ENCODE measurements around the gene SUPT20H.
A peak's percentile ranks its signal among the peaks of the same experiment; 100 is the strongest.

The SUPT20H gene

DNA sequence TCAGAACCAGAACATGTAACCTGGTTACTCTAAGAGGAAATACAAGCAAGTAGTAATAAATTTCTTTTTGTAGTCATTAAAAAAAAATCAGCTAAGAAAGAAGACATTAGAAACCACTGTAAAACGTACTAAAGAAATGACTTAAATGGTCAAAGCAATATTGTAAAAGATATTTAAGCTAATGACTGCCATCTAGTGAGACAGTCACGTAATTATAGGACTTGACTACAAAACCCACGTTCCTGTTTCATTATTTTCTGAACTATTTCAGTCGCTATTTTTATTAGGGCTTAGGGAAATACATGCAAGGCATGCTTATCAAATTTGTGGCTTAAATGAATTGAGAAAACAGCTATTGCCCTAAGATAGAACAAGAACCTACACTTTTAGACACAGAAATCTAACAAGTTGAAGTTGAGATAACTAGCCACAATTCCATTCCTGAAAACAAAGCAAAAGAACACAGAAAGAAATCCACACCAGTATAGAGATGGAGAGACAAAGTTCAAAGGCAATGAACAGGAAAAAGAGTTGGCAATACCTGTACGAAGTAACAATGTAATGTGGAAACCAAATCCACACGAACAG, 78.2 kb downstream of the SUPT20H start:
- WGBS: 74% methylated on average over 3 of the region's 6 CpGs
- H3K4me3 ChIP-seq (ENCODE audit: insufficient read depth in 1 of 2, low read depth in 1 of 2, low read length in 2 of 2): no peak overlapping the region
- no peak overlapping the region for H3K4me2 ChIP-seq (ENCODE audit: low read length, poor library complexity, severe bottlenecking)
- H2BK12ac ChIP-seq (ENCODE audit: low read length in 2 of 2): no peak overlapping the region
- H3K9me3 ChIP-seq (ENCODE audit: control insufficient read depth, low read length): no peaks in the 10 kb centered on the region
- peaks cover 5% of the 10 kb centered on the region for H3K4me1 ChIP-seq (ENCODE audit: control insufficient read depth, insufficient read depth, low read depth, low read length)
- H3K4ac ChIP-seq (ENCODE audit: low read depth in 1 of 2, low read length in 2 of 2): no peak overlapping the region
- DNase-seq: peak; percentile 68
- no peak overlapping the region for H2BK15ac ChIP-seq (ENCODE audit: low read depth, poor library complexity, severe bottlenecking)
- H2AFZ ChIP-seq (ENCODE audit: low read depth, low read length): no peak overlapping the region
- no peak overlapping the region for H4K91ac ChIP-seq (ENCODE audit: low read length)
- H3K79me1 ChIP-seq (replicated peaks; ENCODE audit: low read length, poor library complexity, severe bottlenecking): peaks cover 18% of the 10 kb centered on the region
- H2BK120ac ChIP-seq (ENCODE audit: low read depth, low read length): no peak overlapping the region
- no peaks in the 10 kb centered on the region for H3K27me3 ChIP-seq (ENCODE audit: control insufficient read depth in 1 of 2, insufficient read depth in 1 of 2, low read length in 2 of 2)
- no peak overlapping the region for H4K8ac ChIP-seq (ENCODE audit: low read length)
- H3K9ac ChIP-seq (ENCODE audit: low read length): peak overlapping the region; percentile 44
- H3K27ac ChIP-seq (ENCODE audit: low read length, poor library complexity, severe bottlenecking): no peak overlapping the region
- no peak overlapping the region for H3K14ac ChIP-seq (ENCODE audit: low read length in 2 of 2)
- H3K23ac ChIP-seq (ENCODE audit: low read length in 2 of 2): no peak overlapping the region
- no peak overlapping the region for H2BK5ac ChIP-seq (ENCODE audit: low read depth, low read length, poor library complexity, severe bottlenecking)
- H3K36me3 ChIP-seq (ENCODE audit: control insufficient read depth in 1 of 2, insufficient read depth in 2 of 2, low read depth in 1 of 2, low read length in 2 of 2): peaks cover 25 to 59% of the 10 kb centered on the region in 2 experiments
- no peak overlapping the region for H3K18ac ChIP-seq (ENCODE audit: low read depth in 1 of 2, low read length in 2 of 2)
- no peak overlapping the region for H2AK5ac ChIP-seq (ENCODE audit: low read length, severe bottlenecking)

- Histone ChIP-seq H3K4me2 (ENCODE audit: low read length, poor library complexity, severe bottlenecking) (no peak overlapping the region), H2AFZ (ENCODE audit: low read depth, low read length) (no peak overlapping the region), H3K23ac (ENCODE audit: low read length in 2 of 2) (no peak overlapping the region), H3K9me3 (ENCODE audit: control insufficient read depth, low read length) (peaks cover 8% of the 10 kb centered on the region), H3K27me3 (ENCODE audit: control insufficient read depth in 1 of 2, insufficient read depth in 1 of 2, low read length in 2 of 2) (no peaks in the 10 kb centered on the region), H3K18ac (ENCODE audit: low read depth in 1 of 2, low read length in 2 of 2) (no peak overlapping the region), H2BK5ac (ENCODE audit: low read depth, low read length, poor library complexity, severe bottlenecking) (no peak overlapping the region), H2BK120ac (ENCODE audit: low read depth, low read length) (no peak overlapping the region), H3K9ac (ENCODE audit: low read length) (peak overlapping the region; percentile 14), H3K4ac (ENCODE audit: low read depth in 1 of 2, low read length in 2 of 2) (no peak overlapping the region), H2BK15ac (ENCODE audit: low read depth, poor library complexity, severe bottlenecking) (no peak overlapping the region), H3K79me1 (replicated peaks; ENCODE audit: low read length, poor library complexity, severe bottlenecking) (peaks cover 22% of the 10 kb centered on the region), H3K4me1 (ENCODE audit: control insufficient read depth, insufficient read depth, low read depth, low read length) (peaks cover 5% of the 10 kb centered on the region), H3K14ac (ENCODE audit: low read length in 2 of 2) (no peak overlapping the region), H3K4me3 (ENCODE audit: insufficient read depth in 1 of 2, low read depth in 1 of 2, low read length in 2 of 2) (no peak overlapping the region), H2AK5ac (ENCODE audit: low read length, severe bottlenecking) (no peak overlapping the region), H3K27ac (ENCODE audit: low read length, poor library complexity, severe bottlenecking) (no peak overlapping the region), H2BK12ac (ENCODE audit: low read length in 2 of 2) (no peak overlapping the region), H3K36me3 (ENCODE audit: control insufficient read depth in 1 of 2, insufficient read depth in 2 of 2, low read depth in 1 of 2, low read length in 2 of 2) (peaks cover 30 to 55% of the 10 kb centered on the region in 2 experiments), H4K8ac (ENCODE audit: low read length) (no peak overlapping the region), H4K91ac (ENCODE audit: low read length) (no peak overlapping the region)
- WGBS: 85% methylated on average over 6 of the region's 7 CpGs
- peak; percentile 36 for DNase-seq
These were observed 80.0 kb downstream of the SUPT20H start for GRCh38 chr13:36979361-36980050.

DNA sequence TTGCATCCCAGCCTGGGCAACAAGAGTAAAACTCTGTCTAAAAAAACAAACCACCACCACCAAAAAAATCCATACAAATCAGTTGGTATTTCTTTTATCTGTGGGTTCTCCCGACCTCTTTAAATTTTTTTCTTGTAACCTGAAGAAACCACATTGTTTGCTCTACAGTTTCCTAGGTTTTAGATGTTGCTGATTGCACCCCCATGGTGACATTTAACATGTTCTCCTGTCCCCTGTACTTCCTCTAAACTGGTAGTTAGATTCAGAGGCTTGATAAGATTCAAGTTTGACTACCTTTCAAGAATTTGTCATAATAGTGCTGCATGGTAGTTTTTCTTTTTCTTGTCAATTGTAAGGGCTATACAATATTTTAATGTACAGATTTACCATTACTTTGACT, 84.3 kb downstream of the SUPT20H start:
- Histone ChIP-seq H3K4ac (ENCODE audit: low read depth in 1 of 2, low read length in 2 of 2) (no peak overlapping the region), H2BK12ac (ENCODE audit: low read length in 2 of 2) (no peak overlapping the region), H3K23ac (ENCODE audit: low read length in 2 of 2) (no peak overlapping the region), H2BK5ac (ENCODE audit: low read depth, low read length, poor library complexity, severe bottlenecking) (no peak overlapping the region), H3K79me1 (replicated peaks; ENCODE audit: low read length, poor library complexity, severe bottlenecking) (peaks cover 15% of the 10 kb centered on the region), H3K27me3 (ENCODE audit: control insufficient read depth in 1 of 2, insufficient read depth in 1 of 2, low read length in 2 of 2) (no peaks in the 10 kb centered on the region), H3K27ac (ENCODE audit: low read length, poor library complexity, severe bottlenecking) (no peak overlapping the region), H3K9ac (ENCODE audit: low read length) (no peak overlapping the region), H4K91ac (ENCODE audit: low read length) (no peak overlapping the region), H3K4me2 (ENCODE audit: low read length, poor library complexity, severe bottlenecking) (no peak overlapping the region), H3K36me3 (ENCODE audit: control insufficient read depth in 1 of 2, insufficient read depth in 2 of 2, low read depth in 1 of 2, low read length in 2 of 2) (peaks cover 29 to 57% of the 10 kb centered on the region in 2 experiments), H2AK5ac (ENCODE audit: low read length, severe bottlenecking) (no peak overlapping the region), H3K9me3 (ENCODE audit: control insufficient read depth, low read length) (peaks cover 8% of the 10 kb centered on the region), H3K4me1 (ENCODE audit: control insufficient read depth, insufficient read depth, low read depth, low read length) (peaks cover 4% of the 10 kb centered on the region), H3K18ac (ENCODE audit: low read depth in 1 of 2, low read length in 2 of 2) (no peak overlapping the region), H2BK15ac (ENCODE audit: low read depth, poor library complexity, severe bottlenecking) (no peak overlapping the region), H2AFZ (ENCODE audit: low read depth, low read length) (no peak overlapping the region), H3K14ac (ENCODE audit: low read length in 2 of 2) (no peak overlapping the region), H3K4me3 (ENCODE audit: insufficient read depth in 1 of 2, low read depth in 1 of 2, low read length in 2 of 2) (no peak overlapping the region), H2BK120ac (ENCODE audit: low read depth, low read length) (no peak overlapping the region), H4K8ac (ENCODE audit: low read length) (no peak overlapping the region)
- no peak for DNase-seq
- 100% methylated on average over 1 of the region's 1 CpG for WGBS

DNA sequence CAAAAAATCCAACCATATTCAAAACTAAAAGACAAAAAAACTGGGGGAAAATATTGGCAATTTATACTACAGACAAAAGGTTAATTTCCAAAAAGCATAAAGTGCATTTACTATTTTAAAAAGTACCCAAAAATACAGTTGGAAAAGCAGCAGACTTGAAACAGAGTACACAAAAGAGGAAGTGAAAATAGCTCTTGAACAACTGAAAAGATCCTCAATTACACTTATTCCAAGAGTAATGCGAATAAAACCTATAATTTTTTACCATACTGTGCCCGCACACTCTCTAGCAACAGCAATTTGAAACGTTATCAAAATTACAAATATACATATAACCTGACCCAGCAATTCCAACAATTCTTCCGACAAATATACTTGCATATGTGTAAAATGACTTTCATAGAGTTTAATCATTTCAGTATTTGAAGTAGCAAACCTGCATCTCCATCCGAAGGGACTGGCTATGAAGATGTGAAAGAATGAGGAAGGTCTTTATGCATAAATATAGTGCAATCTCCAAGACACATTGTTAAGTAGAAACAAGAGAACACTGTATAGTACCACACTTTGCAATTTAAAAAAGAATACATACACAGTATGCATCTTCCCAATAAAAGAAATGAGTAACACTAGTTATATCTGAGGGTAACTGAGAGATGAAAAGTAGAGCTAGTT, 85.7 kb downstream of the SUPT20H start:
- Histone ChIP-seq H4K91ac (ENCODE audit: low read length) (no peak overlapping the region), H2BK5ac (ENCODE audit: low read depth, low read length, poor library complexity, severe bottlenecking) (no peak overlapping the region), H3K9ac (ENCODE audit: low read length) (no peak overlapping the region), H3K4me2 (ENCODE audit: low read length, poor library complexity, severe bottlenecking) (no peak overlapping the region), H3K4ac (ENCODE audit: low read depth in 1 of 2, low read length in 2 of 2) (no peak overlapping the region), H3K27ac (ENCODE audit: low read length, poor library complexity, severe bottlenecking) (no peak overlapping the region), H3K4me1 (ENCODE audit: control insufficient read depth, insufficient read depth, low read depth, low read length) (no peaks in the 10 kb centered on the region), H3K79me1 (replicated peaks; ENCODE audit: low read length, poor library complexity, severe bottlenecking) (peaks cover 12% of the 10 kb centered on the region), H4K8ac (ENCODE audit: low read length) (no peak overlapping the region), H2AFZ (ENCODE audit: low read depth, low read length) (no peak overlapping the region), H2BK12ac (ENCODE audit: low read length in 2 of 2) (no peak overlapping the region), H2BK15ac (ENCODE audit: low read depth, poor library complexity, severe bottlenecking) (no peak overlapping the region), H3K27me3 (ENCODE audit: control insufficient read depth in 1 of 2, insufficient read depth in 1 of 2, low read length in 2 of 2) (no peaks in the 10 kb centered on the region), H3K14ac (ENCODE audit: low read length in 2 of 2) (no peak overlapping the region), H2BK120ac (ENCODE audit: low read depth, low read length) (no peak overlapping the region), H3K23ac (ENCODE audit: low read length in 2 of 2) (no peak overlapping the region), H3K36me3 (ENCODE audit: control insufficient read depth in 1 of 2, insufficient read depth in 2 of 2, low read depth in 1 of 2, low read length in 2 of 2) (peaks cover 32 to 64% of the 10 kb centered on the region in 2 experiments), H3K9me3 (ENCODE audit: control insufficient read depth, low read length) (peaks cover 8% of the 10 kb centered on the region), H2AK5ac (ENCODE audit: low read length, severe bottlenecking) (no peak overlapping the region), H3K18ac (ENCODE audit: low read depth in 1 of 2, low read length in 2 of 2) (no peak overlapping the region), H3K4me3 (ENCODE audit: insufficient read depth in 1 of 2, low read depth in 1 of 2, low read length in 2 of 2) (no peak overlapping the region)
- no peak for DNase-seq
- 100% methylated on average over 2 of the region's 5 CpGs for WGBS
